ENCODE measurements around the gene ACKR3.

Gene ACKR3

GRCh38 chr2:236568922-236569572 is 578 bp upstream of the ACKR3 start:
- no peak for DNase-seq (ENCODE audit: low read depth in 2 of 2)

- no peak for DNase-seq (ENCODE audit: low read depth in 2 of 2)
Observed at GRCh38 chr2:236570081-236570868, 650 bp downstream of the ACKR3 start.

- DNase-seq (ENCODE audit: low read depth in 2 of 2), result no peak
Observed at GRCh38 chr2:236571145-236571544, 1.5 kb downstream of the ACKR3 start.

- DNase-seq (ENCODE audit: low read depth in 2 of 2), result no peak
Observed at GRCh38 chr2:236572482-236572881, 2.9 kb downstream of the ACKR3 start.

GRCh38 chr2:236573066-236573929 is 3.7 kb downstream of the ACKR3 start:
- DNase-seq (ENCODE audit: low read depth in 2 of 2), result no peak

- DNase-seq (ENCODE audit: low read depth in 2 of 2), result no peak
Observed at GRCh38 chr2:236574000-236574399, 4.4 kb downstream of the ACKR3 start.

- no peak for DNase-seq (ENCODE audit: low read depth in 2 of 2)
Observed at GRCh38 chr2:236574424-236575145, 5.0 kb downstream of the ACKR3 start.

GRCh38 chr2:236575510-236575909 is 5.9 kb downstream of the ACKR3 start:
- no peak for DNase-seq (ENCODE audit: low read depth in 2 of 2)

GRCh38 chr2:236576087-236576486 is 6.5 kb downstream of the ACKR3 start:
- DNase-seq (ENCODE audit: low read depth in 2 of 2), result no peak

GRCh38 chr2:236576953-236577352 is 7.3 kb downstream of the ACKR3 start:
- DNase-seq (ENCODE audit: low read depth in 2 of 2), result no peak

GRCh38 chr2:236577481-236578410 is 8.1 kb downstream of the ACKR3 start:
- DNase-seq (ENCODE audit: low read depth in 2 of 2), result no peak

- no peak for DNase-seq (ENCODE audit: low read depth in 2 of 2)
Observed at GRCh38 chr2:236578411-236578846, 8.8 kb downstream of the ACKR3 start.

- no peak for DNase-seq (ENCODE audit: low read depth in 2 of 2)
Observed at GRCh38 chr2:236579048-236579745, 9.6 kb downstream of the ACKR3 start.

- DNase-seq (ENCODE audit: low read depth in 2 of 2), result no peak
Observed at GRCh38 chr2:236579746-236580315, 10.2 kb downstream of the ACKR3 start.

GRCh38 chr2:236580746-236581355 is 11.2 kb downstream of the ACKR3 start:
- DNase-seq (ENCODE audit: low read depth in 2 of 2), result no peak

GRCh38 chr2:236581546-236581945 is 11.9 kb downstream of the ACKR3 start:
- no peak for DNase-seq (ENCODE audit: low read depth in 2 of 2)

GRCh38 chr2:236582968-236583367 is 13.3 kb downstream of the ACKR3 start:
- DNase-seq (ENCODE audit: low read depth in 2 of 2), result no peak

GRCh38 chr2:236583621-236584203 is 14.1 kb downstream of the ACKR3 start:
- DNase-seq (ENCODE audit: low read depth in 2 of 2), result no peak

Measured in stimulated activated CD4-positive, alpha-beta T cell treated with anti-CD3 and anti-CD28 coated beads, Interleukin-1b, Interleukin-23, amount 100 ng/mL, for 1 hour (primary cell).